NCI-H510A treated with DMSO at 0.1 percent for 48 hours (cell line): ENCODE measurements around the gene ACTG1.

Experiments
- DNase-seq: peaks from one replicate; lab custom pipeline; 2025; lab: John Stamatoyannopoulos, UW

The ACTG1 gene

GRCh38 chr17:81545160-81545949 lies 32.8 kb upstream of the ACTG1 start:
- DNase-seq, result no peak

GRCh38 chr17:81544281-81544974 lies 31.8 kb upstream of the ACTG1 start:
- DNase-seq, result no peak

GRCh38 chr17:81543756-81544155 lies 31.2 kb upstream of the ACTG1 start:
- DNase-seq, result no peak

GRCh38 chr17:81543339-81543675 lies 30.7 kb upstream of the ACTG1 start:
- DNase-seq, result no peak

- no peak for DNase-seq
Observed at GRCh38 chr17:81542431-81543338, 30.1 kb upstream of the ACTG1 start.

GRCh38 chr17:81541123-81541522 lies 28.5 kb upstream of the ACTG1 start:
- DNase-seq, result no peak

- DNase-seq, result no peak
Observed at GRCh38 chr17:81540676-81541027, 28.1 kb upstream of the ACTG1 start.

- no peak for DNase-seq
Observed at GRCh38 chr17:81539961-81540675, 27.5 kb upstream of the ACTG1 start.

- no peak for DNase-seq
Observed at GRCh38 chr17:81539571-81539900, 26.9 kb upstream of the ACTG1 start.

- no peak for DNase-seq
Observed at GRCh38 chr17:81538651-81539570, 26.3 kb upstream of the ACTG1 start.

- peak; percentile 95 for DNase-seq
Observed at GRCh38 chr17:81537856-81538555, 25.4 kb upstream of the ACTG1 start.

GRCh38 chr17:81537343-81537855 lies 24.8 kb upstream of the ACTG1 start:
- DNase-seq, result peak; percentile 84

- no peak for DNase-seq
Observed at GRCh38 chr17:81536299-81537290, 24.0 kb upstream of the ACTG1 start.

GRCh38 chr17:81535480-81536298 lies 23.1 kb upstream of the ACTG1 start:
- DNase-seq, result no peak

GRCh38 chr17:81535007-81535328 lies 22.4 kb upstream of the ACTG1 start:
- no peak for DNase-seq

- DNase-seq, result peak; percentile 45
Observed at GRCh38 chr17:81534157-81535006, 21.8 kb upstream of the ACTG1 start.
